Right ventricle myocardium inferior (tissue), 1 donor: ENCODE measurements around the gene ACACB. TPM values are rescaled to one million over a fixed set of nuclear protein-coding genes. Genes with fewer than 3 reads are reported as not detected.

Experiments
- ATAC-seq: fragments of 200-7000 bp; cut with Tn5 transposase; one replicate; pipeline ENCODE4 v1.9.1; 2020; ENCODE audit warnings: mild to moderate bottlenecking, moderate library complexity
- DNase-seq: peaks from one replicate; pipeline ENCODE4 v3.0.0; 2021; ENCODE audit errors: missing footprints
- intact Hi-C: fragments of 100-400 bp; cut with DNase I; formaldehyde crosslinking; loops from one replicate; pipeline ENCODE4 v1.11.0; 2022
- total RNA-seq: library from RNA; stranded (reverse); fragmentation: NEBNext Ultra II Directional; extraction: Animal tissue kit (Norgen Biotek cat#: 25700); gene quantifications from one replicate; pipeline ENCODE4 v1.2.1, GENCODE V29; 2021
- donor health status: DM: no; HTN: yes; CAD: no; lungs with severe emphysema.

ACACB gene
- total RNA-seq, 1 donor from 2014 or later, result 150 TPM

- intact Hi-C loops, result no loop called here
- DNase-seq (no peak), ATAC-seq (no peak)
Measured at GRCh38 chr12:109223211-109223610, 106.8 kb downstream of the ACACB start.

GRCh38 chr12:109223868-109224267 is 107.5 kb downstream of the ACACB start:
- no peak for DNase-seq
- intact Hi-C loops, result no loop called here
- no peak for ATAC-seq

- ATAC-seq (no peak), DNase-seq (no peak)
- intact Hi-C loops, result no loop called here
Measured at GRCh38 chr12:109228664-109229063, 112.3 kb downstream of the ACACB start.

- no peak for ATAC-seq
- intact Hi-C loops, result no loop called here
- DNase-seq, result no peak
Measured at GRCh38 chr12:109230193-109230592, 113.8 kb downstream of the ACACB start.

- no peak for DNase-seq
- intact Hi-C loops, result no loop called here
- no peak for ATAC-seq
Measured at GRCh38 chr12:109232731-109233130, 116.3 kb downstream of the ACACB start.

GRCh38 chr12:109234012-109234411 is 117.6 kb downstream of the ACACB start:
- intact Hi-C loops, result no loop called here
- no peak for DNase-seq
- no peak for ATAC-seq

- ATAC-seq, result no peak
- intact Hi-C loops, result no loop called here
- DNase-seq, result no peak
Measured at GRCh38 chr12:109236257-109236656, 119.9 kb downstream of the ACACB start.

- ATAC-seq (no peak), DNase-seq (no peak)
- intact Hi-C loops, result no loop called here
Measured at GRCh38 chr12:109239179-109239578, 122.8 kb downstream of the ACACB start.

GRCh38 chr12:109239691-109240090 is 123.3 kb downstream of the ACACB start:
- intact Hi-C loops, result no loop called here
- DNase-seq (no peak), ATAC-seq (no peak)

- DNase-seq (no peak), ATAC-seq (no peak)
- intact Hi-C loops, result no loop called here
Measured at GRCh38 chr12:109240365-109240764, 124.0 kb downstream of the ACACB start.

- intact Hi-C loops, result no loop called here
- ATAC-seq (no peak), DNase-seq (no peak)
Measured at GRCh38 chr12:109241936-109242335, 125.5 kb downstream of the ACACB start.

- ATAC-seq (no peak), DNase-seq (no peak)
- intact Hi-C loops, result no loop called here
Measured at GRCh38 chr12:109244073-109244472, 127.7 kb downstream of the ACACB start.

GRCh38 chr12:109246221-109246620 is 129.8 kb downstream of the ACACB start:
- intact Hi-C loops, result no loop called here
- DNase-seq, result no peak
- ATAC-seq, result no peak

GRCh38 chr12:109247831-109248654 is 131.7 kb downstream of the ACACB start:
- intact Hi-C loops, result no loop called here
- no peak for ATAC-seq
- DNase-seq, result no peak

GRCh38 chr12:109250523-109250922 is 134.1 kb downstream of the ACACB start:
- intact Hi-C loops, result loop anchor here (10.0 kb wide), 1 partner anchor 46 kb away; no protein-coding TSS in a partner anchor
- no peak for ATAC-seq
- DNase-seq, result no peak

GRCh38 chr12:109252799-109253198 is 136.4 kb downstream of the ACACB start:
- no peak for ATAC-seq
- intact Hi-C loops, result loop anchor here (10.0 kb wide), 1 partner anchor 48 kb away; no protein-coding TSS in a partner anchor
- DNase-seq, result no peak

- DNase-seq (no peak), ATAC-seq (no peak)
- intact Hi-C loops, result loop anchor here (10.0 kb wide), 1 partner anchor 49 kb away; no protein-coding TSS in a partner anchor
Measured at GRCh38 chr12:109253913-109254544, 137.6 kb downstream of the ACACB start.

GRCh38 chr12:109255377-109255776 is 139.0 kb downstream of the ACACB start:
- ATAC-seq, result no peak
- DNase-seq, result no peak
- intact Hi-C loops, result loop anchor here (10.0 kb wide), 1 partner anchor 51 kb away; no protein-coding TSS in a partner anchor

- intact Hi-C loops, result loop anchor here (10.0 kb wide), 1 partner anchor 51 kb away; no protein-coding TSS in a partner anchor
- no peak for ATAC-seq
- no peak for DNase-seq
Measured at GRCh38 chr12:109256011-109256410, 139.6 kb downstream of the ACACB start.

- intact Hi-C loops, result loop anchor here (10.0 kb wide), 1 partner anchor 53 kb away; no protein-coding TSS in a partner anchor
- no peak for ATAC-seq
- no peak for DNase-seq
Measured at GRCh38 chr12:109258201-109258600, 141.8 kb downstream of the ACACB start.
